Measurements from ENCODE around the gene PPAN. TPM values are rescaled to one million over a fixed set of nuclear protein-coding genes. Genes with fewer than 3 reads are reported as not detected.

The PPAN gene
- total RNA-seq, 1 experiment from 2014 or later, result 28.0 TPM

DNA sequence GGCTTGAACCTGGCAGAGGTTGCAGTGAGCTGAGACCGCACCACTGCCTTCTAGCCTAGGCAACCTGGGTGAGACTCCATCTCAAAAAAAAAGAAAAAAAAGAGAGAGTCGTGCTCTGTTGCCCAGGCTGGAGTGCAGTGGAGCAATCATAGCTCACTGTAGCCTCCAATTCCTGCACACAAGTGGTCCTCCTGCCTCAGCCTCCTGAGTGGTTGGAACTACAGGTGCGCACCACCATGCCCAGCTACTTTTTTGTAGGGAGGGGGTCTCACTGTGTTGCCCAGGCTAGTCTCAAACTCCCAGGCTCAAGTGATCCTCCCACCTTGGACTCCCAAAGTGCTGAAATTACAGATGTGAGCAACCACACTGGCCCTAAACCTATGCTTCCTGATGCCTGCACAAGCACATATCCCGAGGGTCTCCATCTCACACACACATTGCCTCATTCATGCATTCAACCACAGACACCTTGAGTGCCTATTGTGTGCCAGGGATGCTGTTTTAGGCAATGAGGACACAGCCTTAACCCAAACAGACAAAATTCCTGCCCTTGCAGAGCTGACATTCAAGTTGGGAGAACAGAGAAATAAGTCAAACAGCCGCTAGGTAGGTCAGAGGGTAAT is 5.9 kb upstream of the PPAN start:
- H3K36me3 ChIP-seq, result no peaks in the 10 kb centered on the region
- no peaks in the 10 kb centered on the region for H3K27me3 ChIP-seq (replicated peaks)
- H3K9me3 ChIP-seq (replicated peaks), result 0 out of 2 replicates have a peak, but pooled peaks cover 5% of the 10 kb centered on the region
- DNase-seq (ENCODE audit: low read depth in 1 of 2, low spot score in 2 of 2), result no peak
- peaks cover 13% of the 10 kb centered on the region for H3K4me1 ChIP-seq (replicated peaks)
- H3K27ac ChIP-seq, result no peak overlapping the region
- no peak overlapping the region for H3K4me3 ChIP-seq

DNA sequence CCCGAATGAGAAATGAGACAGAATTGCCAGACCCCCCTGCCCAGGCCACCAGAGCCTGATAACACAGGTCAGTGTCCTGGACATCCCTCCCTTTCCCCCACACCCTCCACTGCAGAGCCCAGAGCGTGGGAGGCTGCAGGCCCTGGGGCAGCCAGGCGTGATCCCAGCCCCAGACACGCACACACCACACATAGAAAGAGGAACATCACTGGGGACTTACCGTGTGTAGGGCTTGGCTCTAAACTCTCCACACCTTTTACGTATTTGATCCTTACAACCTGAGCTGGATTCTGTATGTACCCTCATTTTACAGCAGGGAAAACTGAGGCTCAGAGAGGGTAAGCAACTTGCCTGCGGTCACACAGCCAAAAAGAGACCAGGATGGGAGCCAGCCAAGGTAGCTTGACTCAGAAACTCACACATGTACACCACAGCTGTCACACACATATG is 3.4 kb upstream of the PPAN start:
- peaks cover 14% of the 10 kb centered on the region for H3K36me3 ChIP-seq
- H3K9me3 ChIP-seq (replicated peaks), result no peaks in the 10 kb centered on the region
- no peak overlapping the region for H3K4me3 ChIP-seq
- no peak for DNase-seq (ENCODE audit: low read depth in 1 of 2, low spot score in 2 of 2)
- no peaks in the 10 kb centered on the region for H3K27me3 ChIP-seq (replicated peaks)
- H3K4me1 ChIP-seq (replicated peaks), result peaks cover 11% of the 10 kb centered on the region
- H3K27ac ChIP-seq, result no peak overlapping the region

DNA sequence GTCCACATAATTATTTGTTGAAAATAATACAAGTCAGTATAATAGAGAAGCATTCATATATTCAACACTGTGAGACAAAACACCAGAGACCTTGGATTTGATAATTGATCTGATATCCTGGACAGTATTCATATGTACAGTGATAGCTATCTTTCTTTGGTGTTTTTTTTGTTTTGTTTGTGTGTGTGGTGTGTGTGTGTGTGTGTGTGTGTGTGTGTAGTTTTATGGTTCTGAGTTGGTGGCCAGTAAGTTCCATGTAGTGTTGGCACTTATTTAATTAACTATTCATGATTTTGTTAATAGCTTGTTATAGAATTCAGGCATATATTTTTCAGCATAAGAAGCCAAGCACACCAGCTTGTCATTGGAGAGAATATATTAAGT is 2.0 kb upstream of the PPAN start:
- Histone ChIP-seq H3K4me3 (no peak overlapping the region), H3K9me3 (replicated peaks) (no peaks in the 10 kb centered on the region), H3K27me3 (replicated peaks) (no peaks in the 10 kb centered on the region), H3K4me1 (replicated peaks) (peaks cover 11% of the 10 kb centered on the region), H3K27ac (no peak overlapping the region), H3K36me3 (peaks cover 27% of the 10 kb centered on the region)
- no peak for DNase-seq (ENCODE audit: low read depth in 1 of 2, low spot score in 2 of 2)

DNA sequence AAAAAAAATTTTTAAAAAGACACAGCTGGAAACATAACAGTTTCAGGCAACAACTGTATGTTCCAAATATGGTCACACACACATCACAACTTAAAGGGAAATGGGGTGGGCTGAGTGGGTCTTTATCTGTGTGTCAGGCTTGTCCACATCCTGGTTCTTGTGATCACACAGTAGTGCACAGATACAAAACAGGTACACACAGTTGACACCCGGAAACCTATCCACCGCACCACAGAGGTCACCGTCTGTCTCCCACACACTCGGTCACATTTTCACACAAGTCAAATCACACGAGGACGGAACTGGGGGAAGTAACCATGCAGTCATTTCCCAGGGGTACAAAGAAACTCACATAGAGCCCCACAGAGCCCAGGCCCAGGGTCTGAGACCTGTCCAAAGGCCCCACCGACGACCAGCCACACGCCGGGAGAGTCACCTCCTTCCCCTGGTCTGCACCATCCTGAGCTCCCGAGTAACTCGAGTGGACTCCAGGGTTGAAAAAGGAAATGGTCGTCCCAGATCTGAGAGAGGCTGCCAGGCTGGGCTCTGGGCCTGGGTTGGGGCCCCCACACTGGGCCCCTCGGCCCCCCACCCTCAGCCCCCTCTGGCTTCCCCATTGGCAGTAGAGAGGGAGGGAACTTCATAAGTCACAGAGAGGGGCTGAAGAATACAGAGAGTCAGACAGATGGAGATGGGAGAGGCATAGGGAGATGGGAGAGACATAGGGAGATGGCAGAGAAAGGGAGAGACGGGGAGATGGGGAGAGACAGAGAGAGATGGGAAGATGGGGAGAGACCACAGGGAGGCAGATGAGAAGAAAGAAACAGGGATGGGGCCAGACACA is 1.3 kb upstream of the PPAN start:
- H3K9me3 ChIP-seq (replicated peaks), result no peaks in the 10 kb centered on the region
- H3K27ac ChIP-seq, result no peak overlapping the region

DNA sequence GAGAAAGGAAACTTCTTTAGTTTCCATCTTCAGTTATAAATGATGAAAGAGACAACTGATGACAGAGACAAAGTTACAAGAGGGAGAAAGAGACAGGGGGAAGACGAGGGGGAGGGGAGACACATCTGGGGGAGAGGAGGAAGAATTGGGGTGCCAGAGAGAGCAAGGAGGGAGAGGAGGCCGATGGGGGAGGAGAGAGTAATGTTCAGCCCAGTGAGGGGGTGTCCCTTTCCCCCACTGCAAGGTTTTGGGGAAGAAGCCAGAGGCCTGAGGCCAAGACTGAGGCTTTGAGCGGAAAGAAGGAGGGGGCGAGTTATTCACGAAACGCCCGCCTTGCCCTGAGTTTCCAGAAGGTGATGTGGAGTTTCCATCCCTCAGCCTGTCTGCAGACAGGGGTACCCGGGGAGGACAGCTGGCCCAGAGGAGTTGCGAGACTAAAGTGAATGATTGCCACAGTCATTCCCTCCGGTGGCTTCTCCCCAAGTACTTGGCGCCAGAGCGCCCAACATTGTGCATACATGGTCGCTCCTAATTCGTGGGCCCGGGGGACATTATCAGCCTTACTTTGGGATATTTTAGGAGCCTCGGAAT is 558 bp upstream of the PPAN start:
- Histone ChIP-seq H3K27ac (no peak overlapping the region), H3K4me1 (replicated peaks) (peaks cover 11% of the 10 kb centered on the region), H3K9me3 (replicated peaks) (no peaks in the 10 kb centered on the region), H3K36me3 (peaks cover 42% of the 10 kb centered on the region), H3K4me3 (peak overlapping the region; percentile 87), H3K27me3 (replicated peaks) (no peaks in the 10 kb centered on the region)
- no peak for DNase-seq (ENCODE audit: low read depth in 1 of 2, low spot score in 2 of 2)

More for the DNA sequence above, 1.3 kb upstream of the PPAN start:
- no peaks in the 10 kb centered on the region for H3K27me3 ChIP-seq (replicated peaks)
- H3K4me3 ChIP-seq, result no peak overlapping the region
- H3K36me3 ChIP-seq, result peaks cover 34% of the 10 kb centered on the region
- no peak for DNase-seq (ENCODE audit: low read depth in 1 of 2, low spot score in 2 of 2)
- peaks cover 11% of the 10 kb centered on the region for H3K4me1 ChIP-seq (replicated peaks)

DNA sequence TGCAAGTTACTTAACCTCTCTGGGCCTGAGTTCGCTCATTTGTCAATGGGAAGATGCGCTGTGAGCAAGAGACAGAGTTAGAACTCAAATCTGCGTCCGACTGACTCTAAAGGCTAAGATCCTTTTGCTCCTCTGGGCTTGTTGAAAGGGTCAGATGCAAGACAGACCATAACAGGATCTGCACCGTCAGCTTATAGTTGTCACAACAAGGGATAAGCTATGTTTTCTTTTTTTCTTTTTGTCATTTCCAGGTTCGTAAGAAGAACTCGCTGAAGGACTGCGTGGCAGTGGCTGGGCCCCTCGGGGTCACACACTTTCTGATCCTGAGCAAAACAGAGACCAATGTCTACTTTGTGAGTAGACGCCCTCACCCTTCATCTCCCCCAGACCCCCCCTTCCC is 1.1 kb downstream of the PPAN start:
- peaks cover 55% of the 10 kb centered on the region for H3K36me3 ChIP-seq
- H3K4me3 ChIP-seq, result peak overlapping the region; percentile 87
- no peaks in the 10 kb centered on the region for H3K27me3 ChIP-seq (replicated peaks)
- peaks cover 13% of the 10 kb centered on the region for H3K4me1 ChIP-seq (replicated peaks)
- H3K27ac ChIP-seq, result no peak overlapping the region
- no peak for DNase-seq (ENCODE audit: low read depth in 1 of 2, low spot score in 2 of 2)
- H3K9me3 ChIP-seq (replicated peaks), result no peaks in the 10 kb centered on the region

DNA sequence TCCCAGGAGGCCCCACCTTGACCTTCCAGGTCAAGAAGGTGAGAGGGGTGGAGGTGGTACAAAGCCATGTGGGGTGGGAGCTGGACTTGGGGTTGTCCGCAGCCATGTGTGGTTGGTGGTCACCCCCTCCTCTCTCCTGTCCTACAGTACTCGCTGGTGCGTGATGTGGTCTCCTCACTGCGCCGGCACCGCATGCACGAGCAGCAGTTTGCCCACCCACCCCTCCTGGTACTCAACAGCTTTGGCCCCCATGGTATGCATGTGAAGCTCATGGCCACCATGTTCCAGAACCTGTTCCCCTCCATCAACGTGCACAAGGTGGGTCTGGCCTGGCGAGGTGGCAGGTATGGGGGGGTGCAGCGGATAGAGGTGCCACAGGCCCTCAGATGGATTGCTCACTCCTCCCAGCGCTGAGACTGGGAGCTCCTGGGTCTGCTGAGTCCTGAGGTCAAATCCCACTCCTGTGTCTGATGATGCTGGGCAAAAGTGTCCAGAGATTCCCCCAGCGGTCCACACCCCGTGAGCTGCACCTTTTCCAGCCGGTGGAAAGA is 1.7 kb downstream of the PPAN start:
- no peak overlapping the region for H3K27ac ChIP-seq
- peaks cover 59% of the 10 kb centered on the region for H3K36me3 ChIP-seq
- H3K9me3 ChIP-seq (replicated peaks), result no peaks in the 10 kb centered on the region
- H3K4me1 ChIP-seq (replicated peaks), result peaks cover 18% of the 10 kb centered on the region
- no peaks in the 10 kb centered on the region for H3K27me3 ChIP-seq (replicated peaks)
- no peak for DNase-seq (ENCODE audit: low read depth in 1 of 2, low spot score in 2 of 2)
- no peak overlapping the region for H3K4me3 ChIP-seq

DNA sequence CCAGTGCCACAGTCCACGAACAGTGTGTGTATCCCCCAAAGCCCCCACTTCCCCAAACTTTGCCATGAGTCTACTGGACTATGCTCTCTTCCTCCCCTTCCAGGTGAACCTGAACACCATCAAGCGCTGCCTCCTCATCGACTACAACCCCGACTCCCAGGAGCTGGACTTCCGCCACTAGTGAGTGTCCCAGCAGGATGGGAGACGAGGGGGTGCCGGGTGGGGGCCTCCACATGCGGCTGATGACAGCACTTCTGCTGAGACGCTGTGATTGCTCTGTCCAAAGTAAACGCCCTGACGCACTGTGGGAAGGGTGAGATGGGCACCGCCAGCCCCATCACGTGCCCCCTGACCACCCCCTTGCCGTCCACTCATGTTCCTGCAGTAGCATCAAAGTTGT is 3.4 kb downstream of the PPAN start:
- no peak overlapping the region for H3K27ac ChIP-seq
- H3K9me3 ChIP-seq (replicated peaks), result no peaks in the 10 kb centered on the region
- H3K4me1 ChIP-seq (replicated peaks), result peaks cover 18% of the 10 kb centered on the region
- no peaks in the 10 kb centered on the region for H3K27me3 ChIP-seq (replicated peaks)
- DNase-seq (ENCODE audit: low read depth in 1 of 2, low spot score in 2 of 2), result no peak
- peaks cover 75% of the 10 kb centered on the region for H3K36me3 ChIP-seq
- H3K4me3 ChIP-seq, result no peak overlapping the region

DNA sequence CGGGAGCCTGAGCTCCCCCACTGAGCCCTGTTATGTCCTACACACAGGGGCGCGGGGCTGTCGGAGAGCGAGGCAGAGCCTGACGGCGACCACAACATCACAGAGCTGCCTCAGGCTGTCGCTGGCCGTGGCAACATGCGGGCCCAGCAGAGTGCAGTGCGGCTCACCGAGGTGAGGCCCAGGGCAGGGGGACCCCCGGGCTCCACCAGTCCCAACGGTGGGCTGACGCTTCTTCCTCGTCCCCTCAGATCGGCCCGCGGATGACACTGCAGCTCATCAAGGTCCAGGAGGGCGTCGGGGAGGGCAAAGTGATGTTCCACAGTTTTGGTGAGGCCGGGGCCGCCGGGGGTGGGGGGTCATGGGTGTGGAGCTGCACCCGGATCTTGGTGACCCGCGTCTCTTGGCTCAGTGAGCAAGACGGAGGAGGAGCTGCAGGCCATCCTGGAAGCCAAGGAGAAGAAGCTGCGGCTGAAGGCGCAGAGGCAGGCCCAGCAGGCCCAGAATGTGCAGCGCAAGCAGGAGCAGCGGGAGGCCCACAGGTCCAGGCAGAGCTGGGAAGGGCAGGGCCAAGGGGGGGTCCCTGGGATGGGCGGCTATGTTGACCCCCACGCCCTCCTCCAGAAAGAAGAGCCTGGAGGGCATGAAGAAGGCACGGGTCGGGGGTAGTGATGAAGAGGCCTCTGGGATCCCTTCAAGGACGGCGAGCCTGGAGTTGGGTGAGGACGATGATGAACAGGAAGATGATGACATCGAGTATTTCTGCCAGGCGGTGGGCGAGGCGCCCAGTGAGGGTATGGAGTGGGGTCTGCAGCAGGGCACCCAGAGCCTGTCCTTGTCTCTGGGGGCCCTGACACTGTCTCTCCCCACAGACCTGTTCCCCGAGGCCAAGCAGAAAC is 4.2 kb downstream of the PPAN start:
- no peak for DNase-seq (ENCODE audit: low read depth in 1 of 2, low spot score in 2 of 2)
- Histone ChIP-seq H3K9me3 (replicated peaks) (no peaks in the 10 kb centered on the region), H3K27me3 (replicated peaks) (no peaks in the 10 kb centered on the region), H3K4me3 (no peak overlapping the region), H3K4me1 (replicated peaks) (peaks cover 18% of the 10 kb centered on the region), H3K27ac (no peak overlapping the region), H3K36me3 (peaks cover 83% of the 10 kb centered on the region)

DNA sequence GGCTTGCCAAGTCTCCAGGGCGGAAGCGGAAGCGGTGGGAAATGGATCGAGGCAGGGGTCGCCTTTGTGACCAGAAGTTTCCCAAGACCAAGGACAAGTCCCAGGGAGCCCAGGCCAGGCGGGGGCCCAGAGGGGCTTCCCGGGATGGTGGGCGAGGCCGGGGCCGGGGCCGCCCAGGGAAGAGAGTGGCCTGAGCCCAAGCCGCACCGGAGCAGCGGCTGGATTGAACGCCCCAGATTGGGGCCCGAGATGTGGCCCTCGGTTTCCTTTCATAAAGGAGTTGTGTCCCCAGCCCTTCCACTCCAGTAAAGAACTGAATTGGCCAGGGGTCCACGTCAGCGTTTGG is 4.8 kb downstream of the PPAN start:
- Histone ChIP-seq H3K4me3 (no peak overlapping the region), H3K27ac (no peak overlapping the region), H3K27me3 (replicated peaks) (no peaks in the 10 kb centered on the region), H3K36me3 (peaks cover 89% of the 10 kb centered on the region), H3K4me1 (replicated peaks) (peaks cover 15% of the 10 kb centered on the region), H3K9me3 (replicated peaks) (no peaks in the 10 kb centered on the region)
- no peak for DNase-seq (ENCODE audit: low read depth in 1 of 2, low spot score in 2 of 2)

DNA sequence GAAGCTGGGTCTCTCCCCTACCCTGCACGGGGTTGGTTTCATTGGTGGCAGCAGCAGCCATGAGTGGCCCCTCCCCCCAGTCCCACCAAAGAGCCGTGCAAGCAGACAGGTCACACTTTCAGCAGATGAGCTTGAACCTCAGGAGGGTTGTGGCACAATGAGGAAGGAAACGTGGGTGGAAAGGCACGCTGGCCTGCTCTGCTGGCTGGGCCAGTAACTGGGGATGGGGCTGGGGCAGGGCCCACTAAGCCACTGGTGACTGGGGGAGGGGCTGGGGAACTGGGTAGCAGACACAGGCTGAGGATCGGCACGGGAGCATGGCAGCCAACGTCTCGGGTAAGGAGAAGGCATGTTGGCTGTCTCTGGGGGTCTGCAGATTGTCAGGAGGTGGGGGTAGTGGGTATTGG is 5.2 kb downstream of the PPAN start, which contains the start of gene P2RY11:
Gene P2RY11, plus strand, starts transcription at position 289 of the 407 bp plus-strand sequence. Its CDS starts 29 bp downstream, at position 318.
- no peak for DNase-seq (ENCODE audit: low read depth in 1 of 2, low spot score in 2 of 2)
- Histone ChIP-seq H3K9me3 (replicated peaks) (no peaks in the 10 kb centered on the region), H3K36me3 (peaks cover 91% of the 10 kb centered on the region), H3K27me3 (replicated peaks) (no peaks in the 10 kb centered on the region), H3K27ac (no peak within 1 kb of the TSS), H3K4me1 (replicated peaks) (peaks cover 15% of the 10 kb centered on the region), H3K4me3 (no peak within 1 kb of the TSS)

DNA sequence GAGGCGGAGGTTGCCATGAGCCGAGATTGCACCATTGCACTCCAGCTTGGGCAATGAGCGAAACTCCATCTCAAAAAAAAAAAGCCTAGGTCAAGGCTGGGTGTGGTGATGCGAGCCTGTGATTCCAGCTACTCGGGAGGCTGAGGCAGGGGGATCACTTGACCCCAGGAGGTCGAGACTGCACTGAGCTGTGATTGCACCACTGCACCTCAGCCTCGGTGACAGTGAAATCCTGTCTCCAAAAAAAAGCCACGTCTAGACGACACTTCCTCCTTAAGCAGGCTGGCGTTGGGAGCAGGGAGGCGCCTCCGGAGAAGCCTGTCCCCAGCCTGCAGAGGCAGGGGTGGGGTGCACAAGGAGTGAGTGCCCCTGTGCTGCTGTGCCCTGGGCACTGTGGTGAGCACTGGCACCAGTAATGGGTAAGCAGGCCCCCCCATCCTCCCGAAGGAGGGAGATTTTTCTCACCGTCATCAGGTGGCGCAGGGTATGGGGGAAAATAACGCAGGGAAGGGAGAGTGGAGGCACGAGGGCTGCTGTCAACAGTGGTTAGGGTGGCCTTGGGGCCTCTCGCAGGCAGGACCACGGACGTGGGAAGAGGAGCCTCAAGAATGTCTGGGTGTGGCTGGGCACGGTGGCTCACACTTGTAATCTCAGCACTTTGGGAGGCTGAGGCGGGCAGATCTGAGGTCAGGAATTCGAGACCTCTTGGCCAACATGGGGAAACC is 6.0 kb downstream of the PPAN start:
- Histone ChIP-seq H3K9me3 (replicated peaks) (no peaks in the 10 kb centered on the region), H3K4me1 (replicated peaks) (peaks cover 10% of the 10 kb centered on the region), H3K27ac (no peak overlapping the region), H3K27me3 (replicated peaks) (no peaks in the 10 kb centered on the region), H3K36me3 (peaks cover 94% of the 10 kb centered on the region), H3K4me3 (no peak overlapping the region)
- DNase-seq (ENCODE audit: low read depth in 1 of 2, low spot score in 2 of 2), result no peak
